Spleen (tissue), 7 donors: ENCODE data around the gene RSPH1.
A peak's percentile ranks its signal among the peaks of the same experiment; 100 is the strongest.

Source experiments
- CTCF ChIP-seq, 11 experiments: fragments of 200-600 bp in 7 of 11; fragments of 450-650 bp in 4 of 11; sonication (generic) in 4 of 11; IDR thresholded peaks in 8 of 11; conservative IDR thresholded peaks in 3 of 11; 1 replicate in 7 of 11; 2 replicates in 4 of 11; pipeline versions ENCODE4 v1.4.0 to v1.8.0; 2016 to 2021; ENCODE audit warnings: antibody characterized with exemption in 11 of 11, inconsistent platforms in 4 of 11, mild to moderate bottlenecking in 1 of 11
- POLR2AphosphoS5 ChIP-seq, 3 donors: sonication (generic); formaldehyde crosslinking; IDR thresholded peaks; one replicate each; pipeline ENCODE4 v1.5.1; 2017; ENCODE audit warnings: antibody characterized with exemption in 3 of 3
- donor health status: DM: no; HTN: no; CAD: no; lungs with moderate emphysema.
- donor health status: DM: no; HTN: no; CAD: no.
- donor health status: DM: no; HTN: no; CAD: no.

- peak in 1 of 3 donors; percentile 21 for TF ChIP-seq POLR2AphosphoS5 (IDR thresholded peaks at IDR 0.05)
- TF ChIP-seq CTCF (IDR thresholded peaks at IDR 0.05 in 8 of 11, conservative IDR thresholded peaks at IDR 0.05 in 3 of 11) = no peak
These were observed 47.3 kb upstream of the RSPH1 start for GRCh38 chr21:42543106-42543847.
